ENCODE data around the gene CD38.
"Not testable (repeated sequence)": the region's sequence is repeated elsewhere in the genome, so short reads cannot be mapped to it uniquely, and the experiment has no call there.

Gene CD38

GRCh38 chr4:15757054-15757453, 21.1 kb upstream of the CD38 start:
- H3K27me3 ChIP-seq (ENCODE audit: control insufficient read depth, insufficient read depth, low read length, poor library complexity, severe bottlenecking) = no peaks in the 10 kb centered on the region
- H3K27ac ChIP-seq (ENCODE audit: insufficient read depth, low read depth, low read length, poor library complexity, severe bottlenecking) = no peak overlapping the region
- no peaks in the 10 kb centered on the region for H3K4me1 ChIP-seq (ENCODE audit: control insufficient read depth, insufficient read depth, low read length)
- H3K36me3 ChIP-seq (ENCODE audit: control insufficient read depth, insufficient read depth, low read length) = no peaks in the 10 kb centered on the region
- no peak overlapping the region for H3K4me3 ChIP-seq (ENCODE audit: insufficient read depth, low read depth, low read length)
- WGBS, 2 experiments = 88 to 96% methylated on average over 4 of the region's 4 CpGs
- H3K9me3 ChIP-seq (ENCODE audit: control insufficient read depth, low read length) = no peaks in the 10 kb centered on the region

DNA sequence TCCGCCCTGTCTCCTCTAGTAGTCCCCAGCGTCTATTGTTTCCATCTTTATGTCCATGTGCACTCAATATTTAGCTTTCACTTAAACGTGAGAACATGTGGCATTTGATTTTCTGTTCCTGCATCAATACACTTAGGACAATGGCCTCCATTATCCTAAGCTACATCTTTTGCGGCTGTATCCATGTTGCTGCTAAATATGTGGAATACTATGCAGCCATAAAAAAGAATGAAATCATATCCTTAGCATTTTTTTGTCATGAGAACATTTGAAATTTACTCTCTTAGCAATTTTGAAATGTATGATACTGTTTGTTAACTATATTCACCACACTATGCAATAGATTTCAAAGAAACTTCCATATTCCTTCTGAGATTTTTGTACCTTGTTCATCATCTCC, 19.8 kb upstream of the CD38 start:
- 91 to 93% methylated on average over 4 of the region's 4 CpGs for WGBS, 2 experiments
- Histone ChIP-seq H3K9me3 (ENCODE audit: control insufficient read depth, low read length) (no peaks in the 10 kb centered on the region), H3K36me3 (ENCODE audit: control insufficient read depth, insufficient read depth, low read length) (no peaks in the 10 kb centered on the region), H3K27ac (ENCODE audit: insufficient read depth, low read depth, low read length, poor library complexity, severe bottlenecking) (no peak overlapping the region), H3K4me3 (ENCODE audit: insufficient read depth, low read depth, low read length) (no peak overlapping the region), H3K4me1 (ENCODE audit: control insufficient read depth, insufficient read depth, low read length) (no peaks in the 10 kb centered on the region), H3K27me3 (ENCODE audit: control insufficient read depth, insufficient read depth, low read length, poor library complexity, severe bottlenecking) (no peaks in the 10 kb centered on the region)

GRCh38 chr4:15762460-15762859, 15.7 kb upstream of the CD38 start:
- H3K4me3 ChIP-seq (ENCODE audit: insufficient read depth, low read depth, low read length); H3K4me1 ChIP-seq (ENCODE audit: control insufficient read depth, insufficient read depth, low read length); H3K9me3 ChIP-seq (ENCODE audit: control insufficient read depth, low read length): not testable (repeated sequence)

DNA sequence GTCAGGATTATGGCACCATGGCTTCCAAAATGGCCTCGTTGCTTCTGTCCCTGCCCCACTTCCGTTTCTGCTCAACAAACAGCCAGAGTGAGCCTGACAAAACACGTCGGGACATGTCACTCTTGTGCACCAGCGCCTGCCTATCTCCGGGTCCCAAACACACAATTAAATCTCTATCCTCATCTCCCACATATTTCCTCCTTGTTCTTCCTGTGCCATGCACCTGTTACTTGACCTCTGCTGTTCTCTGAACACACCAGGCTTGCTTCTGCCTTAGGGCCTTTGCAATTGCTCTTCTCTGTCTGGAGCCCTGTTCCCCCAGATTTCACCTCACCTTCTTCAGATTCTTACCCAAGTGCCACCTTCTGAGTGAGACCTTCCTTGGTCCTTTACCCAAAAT, 12.7 kb upstream of the CD38 start:
- Histone ChIP-seq H3K9me3 (ENCODE audit: control insufficient read depth, low read length) (no peaks in the 10 kb centered on the region), H3K27ac (ENCODE audit: insufficient read depth, low read depth, low read length, poor library complexity, severe bottlenecking) (no peak overlapping the region), H3K36me3 (ENCODE audit: control insufficient read depth, insufficient read depth, low read length) (no peaks in the 10 kb centered on the region), H3K27me3 (ENCODE audit: control insufficient read depth, insufficient read depth, low read length, poor library complexity, severe bottlenecking) (no peaks in the 10 kb centered on the region), H3K4me3 (ENCODE audit: insufficient read depth, low read depth, low read length) (no peak overlapping the region), H3K4me1 (ENCODE audit: control insufficient read depth, insufficient read depth, low read length) (no peaks in the 10 kb centered on the region)
- WGBS, 2 experiments = 82 to 85% methylated on average over 6 of the region's 6 CpGs

More at GRCh38 chr4:15762460-15762859, 15.7 kb upstream of the CD38 start:
- H3K36me3 ChIP-seq (ENCODE audit: control insufficient read depth, insufficient read depth, low read length); H3K27me3 ChIP-seq (ENCODE audit: control insufficient read depth, insufficient read depth, low read length, poor library complexity, severe bottlenecking); H3K27ac ChIP-seq (ENCODE audit: insufficient read depth, low read depth, low read length, poor library complexity, severe bottlenecking): not testable (repeated sequence)

DNA sequence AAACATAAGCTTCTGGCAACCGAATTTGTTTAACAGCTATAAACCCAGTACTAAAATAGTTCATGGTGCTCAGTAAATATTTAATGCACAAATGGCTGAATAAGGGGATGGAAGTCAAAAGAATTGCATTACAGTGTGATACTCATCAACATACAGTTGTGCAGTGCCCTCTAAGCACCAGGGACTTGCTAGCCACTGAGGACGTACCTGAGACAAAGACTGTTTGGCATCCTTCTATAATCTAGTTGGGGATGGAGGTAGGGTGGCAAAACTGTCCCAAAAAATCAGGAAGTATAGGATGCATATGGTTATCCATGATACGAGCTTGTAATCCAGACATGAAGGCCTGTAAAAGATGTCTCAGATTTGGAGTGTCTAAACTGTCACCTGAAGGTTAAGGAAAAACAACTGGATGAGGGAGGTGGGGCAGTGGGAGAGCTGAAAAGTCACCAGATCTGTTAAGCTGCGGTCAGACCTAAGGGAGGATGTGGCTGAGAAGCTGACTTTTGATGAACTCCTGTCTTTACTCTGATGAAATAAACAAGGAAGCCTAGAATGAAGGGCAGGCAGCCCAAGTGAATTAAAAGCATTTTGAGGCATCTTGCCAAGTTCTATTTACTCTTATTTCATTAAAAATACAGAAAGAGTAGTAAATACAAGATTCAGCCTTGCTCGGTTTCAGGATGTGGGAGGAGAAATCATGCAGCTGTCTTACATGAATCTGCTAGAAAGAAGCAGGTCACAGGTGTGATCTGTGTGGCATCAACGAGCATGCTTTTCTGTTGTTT, 12.0 kb upstream of the CD38 start:
- Histone ChIP-seq H3K27me3 (ENCODE audit: control insufficient read depth, insufficient read depth, low read length, poor library complexity, severe bottlenecking) (no peaks in the 10 kb centered on the region), H3K9me3 (ENCODE audit: control insufficient read depth, low read length) (no peaks in the 10 kb centered on the region), H3K27ac (ENCODE audit: insufficient read depth, low read depth, low read length, poor library complexity, severe bottlenecking) (no peak overlapping the region), H3K4me1 (ENCODE audit: control insufficient read depth, insufficient read depth, low read length) (no peaks in the 10 kb centered on the region), H3K36me3 (ENCODE audit: control insufficient read depth, insufficient read depth, low read length) (no peaks in the 10 kb centered on the region), H3K4me3 (ENCODE audit: insufficient read depth, low read depth, low read length) (no peak overlapping the region)
- WGBS, 2 experiments = 86 to 94% methylated on average over 6 of the region's 6 CpGs

GRCh38 chr4:15766821-15767220, 11.3 kb upstream of the CD38 start:
- Histone ChIP-seq H3K9me3 (ENCODE audit: control insufficient read depth, low read length) (no peaks in the 10 kb centered on the region), H3K4me1 (ENCODE audit: control insufficient read depth, insufficient read depth, low read length) (no peaks in the 10 kb centered on the region), H3K36me3 (ENCODE audit: control insufficient read depth, insufficient read depth, low read length) (no peaks in the 10 kb centered on the region), H3K4me3 (ENCODE audit: insufficient read depth, low read depth, low read length) (no peak overlapping the region), H3K27me3 (ENCODE audit: control insufficient read depth, insufficient read depth, low read length, poor library complexity, severe bottlenecking) (no peaks in the 10 kb centered on the region), H3K27ac (ENCODE audit: insufficient read depth, low read depth, low read length, poor library complexity, severe bottlenecking) (no peak overlapping the region)
- 88 to 90% methylated on average over 8 of the region's 8 CpGs for WGBS, 2 experiments

DNA sequence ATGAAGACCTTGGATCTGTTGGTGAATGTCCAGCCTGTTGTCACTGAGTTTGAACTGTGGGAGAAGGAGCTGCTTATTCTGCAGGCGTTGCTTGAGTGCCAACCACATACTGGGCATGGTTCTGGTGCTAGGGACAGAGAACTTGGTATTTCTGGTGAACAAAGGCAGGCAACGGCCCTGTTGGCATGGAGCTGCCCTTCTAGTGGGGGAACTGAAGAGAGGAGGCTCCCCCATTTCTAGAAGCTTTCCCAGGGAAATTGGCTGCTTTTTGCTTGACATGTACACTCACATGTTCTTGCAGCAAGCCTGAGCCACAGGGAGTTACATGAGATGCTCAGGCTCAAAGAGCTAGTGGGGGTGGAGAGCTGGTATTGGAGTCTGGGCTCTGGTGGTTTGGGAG, 8.9 kb upstream of the CD38 start:
- H3K27ac ChIP-seq (ENCODE audit: insufficient read depth, low read depth, low read length, poor library complexity, severe bottlenecking) = no peak overlapping the region
- no peaks in the 10 kb centered on the region for H3K36me3 ChIP-seq (ENCODE audit: control insufficient read depth, insufficient read depth, low read length)
- no peaks in the 10 kb centered on the region for H3K4me1 ChIP-seq (ENCODE audit: control insufficient read depth, insufficient read depth, low read length)
- WGBS, 2 experiments = 66 to 71% methylated on average over 2 of the region's 2 CpGs
- H3K4me3 ChIP-seq (ENCODE audit: insufficient read depth, low read depth, low read length) = no peak overlapping the region
- no peaks in the 10 kb centered on the region for H3K9me3 ChIP-seq (ENCODE audit: control insufficient read depth, low read length)
- H3K27me3 ChIP-seq (ENCODE audit: control insufficient read depth, insufficient read depth, low read length, poor library complexity, severe bottlenecking) = no peaks in the 10 kb centered on the region

DNA sequence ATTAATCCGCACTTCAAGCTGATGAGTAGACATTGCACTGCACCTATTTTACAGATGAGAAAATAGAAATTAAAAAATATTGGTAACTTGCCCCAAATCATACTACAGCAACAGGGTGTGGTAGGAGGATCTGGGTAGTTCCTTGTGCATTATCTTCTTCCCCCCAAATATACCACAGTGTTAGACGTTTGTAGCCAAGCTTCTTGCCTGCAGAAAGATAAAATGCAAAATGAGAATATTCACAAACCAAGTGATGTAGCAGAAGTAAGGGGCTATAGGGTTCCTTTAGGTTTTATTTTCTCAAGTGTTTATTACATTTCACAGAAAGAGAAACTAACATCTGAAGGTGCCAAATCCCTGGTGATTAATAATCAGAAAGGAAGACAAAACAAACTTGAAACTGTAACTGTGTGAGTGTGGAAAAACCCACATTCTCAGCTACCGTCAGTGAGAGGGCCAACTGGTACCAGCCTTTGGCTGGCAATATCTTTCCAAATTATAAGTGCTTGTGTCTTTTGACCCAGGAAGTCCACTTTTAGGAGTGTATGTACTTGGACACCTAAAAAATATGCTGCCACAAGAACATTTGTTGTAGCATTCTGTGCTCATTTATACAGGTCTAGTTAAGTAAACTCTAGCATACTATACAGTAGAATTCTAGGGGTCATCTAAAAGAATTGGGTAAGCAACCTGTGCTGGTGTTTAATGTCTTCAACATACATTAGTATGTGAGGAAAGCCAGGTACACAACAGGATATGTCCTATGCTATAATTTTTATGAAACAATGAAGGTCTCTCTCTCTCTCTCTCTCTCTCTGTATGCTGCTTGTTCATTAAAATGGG, 6.7 kb upstream of the CD38 start:
- Histone ChIP-seq H3K36me3 (ENCODE audit: control insufficient read depth, insufficient read depth, low read length) (no peaks in the 10 kb centered on the region), H3K4me3 (ENCODE audit: insufficient read depth, low read depth, low read length) (no peak overlapping the region), H3K27me3 (ENCODE audit: control insufficient read depth, insufficient read depth, low read length, poor library complexity, severe bottlenecking) (peaks cover 5% of the 10 kb centered on the region), H3K9me3 (ENCODE audit: control insufficient read depth, low read length) (no peaks in the 10 kb centered on the region), H3K4me1 (ENCODE audit: control insufficient read depth, insufficient read depth, low read length) (no peaks in the 10 kb centered on the region), H3K27ac (ENCODE audit: insufficient read depth, low read depth, low read length, poor library complexity, severe bottlenecking) (no peak overlapping the region)
- 92 to 95% methylated on average over 1 to 2 of the region's 3 CpGs for WGBS, 2 experiments

GRCh38 chr4:15774020-15774420, 4.1 kb upstream of the CD38 start:
- Histone ChIP-seq H3K27me3 (ENCODE audit: control insufficient read depth, insufficient read depth, low read length, poor library complexity, severe bottlenecking) (peaks cover 28% of the 10 kb centered on the region), H3K4me1 (ENCODE audit: control insufficient read depth, insufficient read depth, low read length) (peaks cover 4% of the 10 kb centered on the region)
- 91% methylated on average over 4 of the region's 4 CpGs for WGBS, 2 experiments

GRCh38 chr4:15776871-15777648, 1.1 kb upstream of the CD38 start:
- Histone ChIP-seq H3K4me3 (ENCODE audit: insufficient read depth, low read depth, low read length) (no peak overlapping the region), H3K27me3 (ENCODE audit: control insufficient read depth, insufficient read depth, low read length, poor library complexity, severe bottlenecking) (peaks cover 44% of the 10 kb centered on the region)
- 90 to 92% methylated on average over 5 of the region's 5 CpGs for WGBS, 2 experiments

More at GRCh38 chr4:15774020-15774420, 4.1 kb upstream of the CD38 start:
- Histone ChIP-seq H3K9me3 (ENCODE audit: control insufficient read depth, low read length) (no peaks in the 10 kb centered on the region), H3K36me3 (ENCODE audit: control insufficient read depth, insufficient read depth, low read length) (no peaks in the 10 kb centered on the region), H3K4me3 (ENCODE audit: insufficient read depth, low read depth, low read length) (no peak overlapping the region), H3K27ac (ENCODE audit: insufficient read depth, low read depth, low read length, poor library complexity, severe bottlenecking) (no peak overlapping the region)

More at GRCh38 chr4:15776871-15777648, 1.1 kb upstream of the CD38 start:
- Histone ChIP-seq H3K36me3 (ENCODE audit: control insufficient read depth, insufficient read depth, low read length) (no peaks in the 10 kb centered on the region), H3K4me1 (ENCODE audit: control insufficient read depth, insufficient read depth, low read length) (peaks cover 4% of the 10 kb centered on the region), H3K27ac (ENCODE audit: insufficient read depth, low read depth, low read length, poor library complexity, severe bottlenecking) (no peak overlapping the region), H3K9me3 (ENCODE audit: control insufficient read depth, low read length) (no peaks in the 10 kb centered on the region)
